GM23338 (cell line): ENCODE data around the gene CETP. TPM values are rescaled to one million over a fixed set of nuclear protein-coding genes. Genes with fewer than 3 reads are reported as not detected.
A peak's percentile ranks its signal among the peaks of the same experiment; 100 is the strongest.

Experiments used
- ATAC-seq: fragments of 200-7000 bp; cut with Tn5 transposase; 3 replicates; pipeline ENCODE4 v1.9.1; 2020
- DNase-seq: peaks from one replicate; pipeline ENCODE4 v3.0.0-alpha.2; 2015; ENCODE audit warnings: low spot score
- H2AFZ ChIP-seq: fragments of 200-600 bp; sonication (generic); 2 replicates; pipeline ENCODE4 v1.8.0; 2016; ENCODE audit warnings: antibody characterized with exemption, mild to moderate bottlenecking, moderate library complexity
- H3F3A ChIP-seq: fragments of 200-600 bp; sonication (generic); replicated peaks from 2 replicates; pipeline ENCODE4 v1.8.0; 2017; ENCODE audit warnings: antibody characterized with exemption, mixed run types, low read depth
- H3K27ac ChIP-seq: fragments of 200-600 bp; sonication (generic); 2 replicates; pipeline ENCODE4 v1.6.1; 2016; ENCODE audit warnings: low read depth
- H3K27me3 ChIP-seq: fragments of 200-600 bp; sonication (generic); 2 replicates; pipeline ENCODE4 v1.8.0; 2016; ENCODE audit warnings: mild to moderate bottlenecking, mixed run types, moderate library complexity; ENCODE audit not compliant: insufficient read depth
- H3K36me3 ChIP-seq: fragments of 200-600 bp; sonication (generic); 2 replicates; pipeline ENCODE4 v1.8.0; 2016; ENCODE audit warnings: mild to moderate bottlenecking; ENCODE audit not compliant: insufficient read depth
- H3K4me1 ChIP-seq: fragments of 200-600 bp; sonication (generic); 2 replicates; pipeline ENCODE4 v1.8.0; 2016; ENCODE audit warnings: mild to moderate bottlenecking, moderate library complexity; ENCODE audit not compliant: insufficient read depth
- H3K4me2 ChIP-seq: fragments of 200-600 bp; sonication (generic); 2 replicates; pipeline ENCODE4 v1.7.1; 2017; ENCODE audit warnings: mixed run types
- H3K4me3 ChIP-seq: fragments of 200-600 bp; sonication (generic); 2 replicates; pipeline ENCODE4 v1.6.1; 2016; ENCODE audit warnings: mixed run types
- H3K79me2 ChIP-seq: fragments of 200-600 bp; sonication (generic); replicated peaks from 2 replicates; pipeline ENCODE4 v1.8.0; 2017; ENCODE audit warnings: mild to moderate bottlenecking; ENCODE audit not compliant: insufficient read depth
- H3K9me2 ChIP-seq: fragments of 200-600 bp; sonication (generic); 2 replicates; pipeline ENCODE4 v1.8.0; 2017; ENCODE audit not compliant: insufficient read depth
- H4K20me1 ChIP-seq: fragments of 200-600 bp; sonication (generic); replicated peaks from 2 replicates; pipeline ENCODE4 v1.8.0; 2017; ENCODE audit warnings: mild to moderate bottlenecking; ENCODE audit not compliant: insufficient read depth
- H3K27ac Mint-ChIP-seq: 2 replicates; pipeline ENCODE4 v1.8.0; 2020; ENCODE audit warnings: inconsistent platforms, mild to moderate bottlenecking, moderate library complexity, mixed read lengths
- H3K27me3 Mint-ChIP-seq: 3 replicates; pipeline ENCODE4 v1.8.0; 2022; ENCODE audit warnings: low read depth, mild to moderate bottlenecking, moderate library complexity, mixed read lengths, inconsistent platforms; ENCODE audit not compliant: insufficient read depth, poor library complexity
- H3K36me3 Mint-ChIP-seq: 3 replicates; pipeline ENCODE4 v1.8.0; 2021; ENCODE audit warnings: low read depth, mild to moderate bottlenecking, inconsistent platforms, moderate library complexity, mixed read lengths
- H3K4me1 Mint-ChIP-seq: 3 replicates; pipeline ENCODE4 v1.8.0; 2020; ENCODE audit warnings: mild to moderate bottlenecking, inconsistent platforms, mixed read lengths
- H3K4me3 Mint-ChIP-seq: 3 replicates; pipeline ENCODE4 v1.8.0; 2021; ENCODE audit warnings: moderate library complexity, mild to moderate bottlenecking, inconsistent platforms, mixed read lengths
- H3K9me3 Mint-ChIP-seq: 3 replicates; pipeline ENCODE4 v1.8.0; 2020; ENCODE audit warnings: moderate library complexity, mild to moderate bottlenecking, inconsistent platforms, mixed read lengths
- CREB1 ChIP-seq: fragments of 250-450 bp; sonication (Bioruptor Pico); IDR thresholded peaks from 2 replicates; pipeline ENCODE4 v1.5.0; 2020; ENCODE audit warnings: low read depth, mild to moderate bottlenecking, moderate library complexity
- EZH2 ChIP-seq: fragments of 200-600 bp; sonication (generic); IDR thresholded peaks from one replicate; pipeline ENCODE4 v1.8.0; 2017; ENCODE audit warnings: antibody characterized with exemption, mild to moderate bottlenecking, low read depth; ENCODE audit not compliant: unreplicated experiment
- EZH2phosphoT487 ChIP-seq: fragments of 200-600 bp; sonication (generic); IDR thresholded peaks from one replicate; pipeline ENCODE4 v1.8.1; 2018; ENCODE audit warnings: antibody characterized with exemption; ENCODE audit not compliant: unreplicated experiment
- JUNB ChIP-seq: IDR thresholded peaks from one replicate; pipeline ENCODE4 v1.6.1; 2016; ENCODE audit warnings: antibody characterized with exemption; ENCODE audit not compliant: unreplicated experiment
- NANOG ChIP-seq: IDR thresholded peaks from 2 replicates; pipeline ENCODE4 v1.6.1; 2016; ENCODE audit warnings: antibody characterized with exemption, borderline replicate concordance
- STAT1 ChIP-seq: IDR thresholded peaks from one replicate; pipeline ENCODE4 v1.6.1; 2016; ENCODE audit warnings: antibody characterized with exemption; ENCODE audit not compliant: unreplicated experiment
- ZNF114 ChIP-seq: fragments of 250-450 bp; sonication (Bioruptor Pico); IDR thresholded peaks from 2 replicates; pipeline ENCODE4 v1.5.0; 2020; ENCODE audit warnings: mild to moderate bottlenecking, moderate library complexity
- polyA plus RNA-seq: library from polyadenylated mRNA; unstranded; fragments of >200 nt; fragmentation: Nextera tagmentation; extraction: Ambion mirVana; gene quantifications from 2 replicates; pipeline ENCODE4 v1.2.1, GENCODE V29; 2016
- total RNA-seq: library from RNA; depleted of rRNA; stranded (reverse); fragments of >200 nt; shearing (Covaris generic); gene quantifications from 2 replicates; pipeline ENCODE4 v1.2.3, GENCODE V29; 2014
- TF ChIP-seq, protein P1 (sequence below): fragments of 250-450 bp; sonication (Bioruptor Pico); IDR thresholded peaks from 2 replicates; pipeline ENCODE4 v1.5.0; 2020; ENCODE audit warnings: mild to moderate bottlenecking, moderate library complexity
- TF ChIP-seq, protein P2 (sequence below): IDR thresholded peaks from 2 replicates; pipeline ENCODE4 v1.6.1; 2016; ENCODE audit warnings: antibody characterized with exemption
- TF ChIP-seq, protein P3 (sequence below), 2 experiments: fragments of 200-600 bp in 1 of 2; sonication (generic) in 1 of 2; conservative IDR thresholded peaks; 2 replicates each; pipeline versions ENCODE4 v1.5.1 to v1.6.1; 2016 to 2017; ENCODE audit warnings: antibody characterized with exemption in 2 of 2, low read depth in 2 of 2, mild to moderate bottlenecking in 2 of 2, moderate library complexity in 1 of 2

Gene CETP
- total and polyA plus RNA-seq, 2 experiments from 2014 or later, result not detected

DNA sequence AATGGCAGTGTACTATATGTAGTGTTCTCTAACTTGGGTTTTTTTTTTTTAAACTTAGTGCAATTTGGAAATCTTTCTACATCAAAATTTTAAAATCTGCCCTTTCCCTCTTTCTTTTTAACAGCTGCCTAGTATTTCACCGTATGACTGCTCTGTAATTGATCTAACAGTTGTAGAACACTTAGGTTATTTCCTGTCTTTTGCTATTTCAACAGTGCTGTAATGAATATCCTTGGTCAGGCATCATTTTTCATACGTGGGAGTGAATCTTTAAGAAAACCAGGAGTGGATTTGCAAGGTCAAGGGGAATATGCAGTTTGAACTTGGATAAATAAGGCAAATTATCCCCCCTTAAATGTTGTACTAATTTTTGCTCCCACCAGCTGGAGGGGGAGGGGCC lies 31.5 kb downstream of the CETP start:
- H3K36me3 ChIP-seq, result no peaks in the 10 kb centered on the region
- no peak overlapping the region for H3K4me3 Mint-ChIP-seq
- no peaks in the 10 kb centered on the region for H3F3A ChIP-seq
- H3K27ac ChIP-seq, result no peak overlapping the region
- H3K4me1 ChIP-seq, result peaks cover 10% of the 10 kb centered on the region
- ATAC-seq (no peak), DNase-seq (no peak)
- no peaks in the 10 kb centered on the region for H3K9me3 Mint-ChIP-seq
- TF ChIP-seq NANOG, result no peak
- H3K4me3 ChIP-seq, result no peak overlapping the region
- H2AFZ ChIP-seq, result no peak overlapping the region
- H3K4me1 Mint-ChIP-seq, result peaks cover 16% of the 10 kb centered on the region
- no peaks in the 10 kb centered on the region for H4K20me1 ChIP-seq
- no peak overlapping the region for H3K4me2 ChIP-seq
- H3K27ac Mint-ChIP-seq, result no peak overlapping the region
- H3K79me2 ChIP-seq, result no peaks in the 10 kb centered on the region
- H3K27me3 Mint-ChIP-seq, result peaks cover 32% of the 10 kb centered on the region
- no peaks in the 10 kb centered on the region; the same call in 2 of the 3 replicates for H3K36me3 Mint-ChIP-seq
- peaks cover 33% of the 10 kb centered on the region for H3K27me3 ChIP-seq
- no peaks in the 10 kb centered on the region for H3K9me2 ChIP-seq

DNA sequence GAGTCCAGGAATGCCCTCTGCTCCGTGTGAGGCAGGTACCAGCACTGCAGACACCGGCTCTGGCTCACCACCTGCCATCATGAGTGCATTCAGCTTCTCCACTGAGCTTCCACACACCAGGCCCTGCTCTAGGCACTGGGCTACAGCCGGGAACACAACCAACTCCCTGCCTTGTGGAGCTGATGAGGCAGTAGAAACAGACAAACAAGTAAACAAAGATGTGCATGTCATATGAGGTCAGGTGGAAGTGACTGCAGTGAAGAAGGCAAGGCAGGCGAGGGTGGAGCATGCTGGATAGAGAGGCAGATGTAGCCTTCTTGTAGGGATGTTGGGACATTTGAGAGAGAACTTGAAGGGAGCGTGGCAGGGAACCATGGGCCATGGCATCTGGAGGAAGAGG lies 32.6 kb downstream of the CETP start:
- Histone ChIP-seq H3K4me2 (no peak overlapping the region), H3K9me2 (no peaks in the 10 kb centered on the region), H3K79me2 (no peaks in the 10 kb centered on the region), H3K4me1 (peaks cover 10% of the 10 kb centered on the region), H4K20me1 (no peaks in the 10 kb centered on the region), H3K27me3 (peaks cover 22% of the 10 kb centered on the region), H2AFZ (0 out of 2 replicates have a peak overlapping the region, but pooled peaks have one; percentile 59), H3K27ac (no peak overlapping the region), H3K4me3 (no peak overlapping the region), H3F3A (no peaks in the 10 kb centered on the region), H3K36me3 (no peaks in the 10 kb centered on the region)
- Mint-ChIP-seq H3K27ac (no peak overlapping the region), H3K4me3 (no peak overlapping the region), H3K9me3 (no peaks in the 10 kb centered on the region), H3K36me3 (no peaks in the 10 kb centered on the region; the same call in 2 of the 3 replicates), H3K27me3 (peaks cover 23% of the 10 kb centered on the region), H3K4me1 (peaks cover 13% of the 10 kb centered on the region)
- DNase-seq (no peak), ATAC-seq (no peak)
- TF ChIP-seq, protein P1, sequence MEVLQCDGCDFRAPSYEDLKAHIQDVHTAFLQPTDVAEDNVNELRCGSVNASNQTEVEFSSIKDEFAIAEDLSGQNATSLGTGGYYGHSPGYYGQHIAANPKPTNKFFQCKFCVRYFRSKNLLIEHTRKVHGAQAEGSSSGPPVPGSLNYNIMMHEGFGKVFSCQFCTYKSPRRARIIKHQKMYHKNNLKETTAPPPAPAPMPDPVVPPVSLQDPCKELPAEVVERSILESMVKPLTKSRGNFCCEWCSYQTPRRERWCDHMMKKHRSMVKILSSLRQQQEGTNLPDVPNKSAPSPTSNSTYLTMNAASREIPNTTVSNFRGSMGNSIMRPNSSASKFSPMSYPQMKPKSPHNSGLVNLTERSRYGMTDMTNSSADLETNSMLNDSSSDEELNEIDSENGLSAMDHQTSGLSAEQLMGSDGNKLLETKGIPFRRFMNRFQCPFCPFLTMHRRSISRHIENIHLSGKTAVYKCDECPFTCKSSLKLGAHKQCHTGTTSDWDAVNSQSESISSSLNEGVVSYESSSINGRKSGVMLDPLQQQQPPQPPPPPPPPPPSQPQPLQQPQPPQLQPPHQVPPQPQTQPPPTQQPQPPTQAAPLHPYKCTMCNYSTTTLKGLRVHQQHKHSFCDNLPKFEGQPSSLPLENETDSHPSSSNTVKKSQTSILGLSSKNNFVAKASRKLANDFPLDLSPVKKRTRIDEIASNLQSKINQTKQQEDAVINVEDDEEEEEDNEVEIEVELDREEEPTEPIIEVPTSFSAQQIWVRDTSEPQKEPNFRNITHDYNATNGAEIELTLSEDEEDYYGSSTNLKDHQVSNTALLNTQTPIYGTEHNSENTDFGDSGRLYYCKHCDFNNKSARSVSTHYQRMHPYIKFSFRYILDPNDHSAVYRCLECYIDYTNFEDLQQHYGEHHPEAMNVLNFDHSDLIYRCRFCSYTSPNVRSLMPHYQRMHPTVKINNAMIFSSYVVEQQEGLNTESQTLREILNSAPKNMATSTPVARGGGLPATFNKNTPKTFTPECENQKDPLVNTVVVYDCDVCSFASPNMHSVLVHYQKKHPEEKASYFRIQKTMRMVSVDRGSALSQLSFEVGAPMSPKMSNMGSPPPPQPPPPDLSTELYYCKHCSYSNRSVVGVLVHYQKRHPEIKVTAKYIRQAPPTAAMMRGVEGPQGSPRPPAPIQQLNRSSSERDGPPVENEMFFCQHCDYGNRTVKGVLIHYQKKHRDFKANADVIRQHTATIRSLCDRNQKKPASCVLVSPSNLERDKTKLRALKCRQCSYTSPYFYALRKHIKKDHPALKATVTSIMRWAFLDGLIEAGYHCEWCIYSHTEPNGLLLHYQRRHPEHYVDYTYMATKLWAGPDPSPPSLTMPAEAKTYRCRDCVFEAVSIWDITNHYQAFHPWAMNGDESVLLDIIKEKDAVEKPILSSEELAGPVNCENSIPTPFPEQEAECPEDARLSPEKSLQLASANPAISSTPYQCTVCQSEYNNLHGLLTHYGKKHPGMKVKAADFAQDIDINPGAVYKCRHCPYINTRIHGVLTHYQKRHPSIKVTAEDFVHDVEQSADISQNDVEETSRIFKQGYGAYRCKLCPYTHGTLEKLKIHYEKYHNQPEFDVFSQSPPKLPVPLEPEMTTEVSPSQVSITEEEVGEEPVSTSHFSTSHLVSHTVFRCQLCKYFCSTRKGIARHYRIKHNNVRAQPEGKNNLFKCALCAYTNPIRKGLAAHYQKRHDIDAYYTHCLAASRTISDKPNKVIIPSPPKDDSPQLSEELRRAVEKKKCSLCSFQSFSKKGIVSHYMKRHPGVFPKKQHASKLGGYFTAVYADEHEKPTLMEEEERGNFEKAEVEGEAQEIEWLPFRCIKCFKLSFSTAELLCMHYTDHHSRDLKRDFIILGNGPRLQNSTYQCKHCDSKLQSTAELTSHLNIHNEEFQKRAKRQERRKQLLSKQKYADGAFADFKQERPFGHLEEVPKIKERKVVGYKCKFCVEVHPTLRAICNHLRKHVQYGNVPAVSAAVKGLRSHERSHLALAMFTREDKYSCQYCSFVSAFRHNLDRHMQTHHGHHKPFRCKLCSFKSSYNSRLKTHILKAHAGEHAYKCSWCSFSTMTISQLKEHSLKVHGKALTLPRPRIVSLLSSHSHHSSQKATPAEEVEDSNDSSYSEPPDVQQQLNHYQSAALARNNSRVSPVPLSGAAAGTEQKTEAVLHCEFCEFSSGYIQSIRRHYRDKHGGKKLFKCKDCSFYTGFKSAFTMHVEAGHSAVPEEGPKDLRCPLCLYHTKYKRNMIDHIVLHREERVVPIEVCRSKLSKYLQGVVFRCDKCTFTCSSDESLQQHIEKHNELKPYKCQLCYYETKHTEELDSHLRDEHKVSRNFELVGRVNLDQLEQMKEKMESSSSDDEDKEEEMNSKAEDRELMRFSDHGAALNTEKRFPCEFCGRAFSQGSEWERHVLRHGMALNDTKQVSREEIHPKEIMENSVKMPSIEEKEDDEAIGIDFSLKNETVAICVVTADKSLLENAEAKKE, result no peak
- TF ChIP-seq STAT1 (no peak), EZH2phosphoT487 (no peak), NANOG (no peak), EZH2 (no peak), CREB1 (no peak), ZNF114 (CRISPR knock-in tag) (no peak), JUNB (no peak)
- TF ChIP-seq, protein P2, sequence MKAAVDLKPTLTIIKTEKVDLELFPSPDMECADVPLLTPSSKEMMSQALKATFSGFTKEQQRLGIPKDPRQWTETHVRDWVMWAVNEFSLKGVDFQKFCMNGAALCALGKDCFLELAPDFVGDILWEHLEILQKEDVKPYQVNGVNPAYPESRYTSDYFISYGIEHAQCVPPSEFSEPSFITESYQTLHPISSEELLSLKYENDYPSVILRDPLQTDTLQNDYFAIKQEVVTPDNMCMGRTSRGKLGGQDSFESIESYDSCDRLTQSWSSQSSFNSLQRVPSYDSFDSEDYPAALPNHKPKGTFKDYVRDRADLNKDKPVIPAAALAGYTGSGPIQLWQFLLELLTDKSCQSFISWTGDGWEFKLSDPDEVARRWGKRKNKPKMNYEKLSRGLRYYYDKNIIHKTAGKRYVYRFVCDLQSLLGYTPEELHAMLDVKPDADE, result no peak
- TF ChIP-seq, protein P3, sequence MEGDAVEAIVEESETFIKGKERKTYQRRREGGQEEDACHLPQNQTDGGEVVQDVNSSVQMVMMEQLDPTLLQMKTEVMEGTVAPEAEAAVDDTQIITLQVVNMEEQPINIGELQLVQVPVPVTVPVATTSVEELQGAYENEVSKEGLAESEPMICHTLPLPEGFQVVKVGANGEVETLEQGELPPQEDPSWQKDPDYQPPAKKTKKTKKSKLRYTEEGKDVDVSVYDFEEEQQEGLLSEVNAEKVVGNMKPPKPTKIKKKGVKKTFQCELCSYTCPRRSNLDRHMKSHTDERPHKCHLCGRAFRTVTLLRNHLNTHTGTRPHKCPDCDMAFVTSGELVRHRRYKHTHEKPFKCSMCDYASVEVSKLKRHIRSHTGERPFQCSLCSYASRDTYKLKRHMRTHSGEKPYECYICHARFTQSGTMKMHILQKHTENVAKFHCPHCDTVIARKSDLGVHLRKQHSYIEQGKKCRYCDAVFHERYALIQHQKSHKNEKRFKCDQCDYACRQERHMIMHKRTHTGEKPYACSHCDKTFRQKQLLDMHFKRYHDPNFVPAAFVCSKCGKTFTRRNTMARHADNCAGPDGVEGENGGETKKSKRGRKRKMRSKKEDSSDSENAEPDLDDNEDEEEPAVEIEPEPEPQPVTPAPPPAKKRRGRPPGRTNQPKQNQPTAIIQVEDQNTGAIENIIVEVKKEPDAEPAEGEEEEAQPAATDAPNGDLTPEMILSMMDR (conservative IDR thresholded peaks at IDR 0.05; ENCODE audit: low read depth in 2 of 2), result no peak
